ENCODE data around the gene CYB5RL. TPM values are rescaled to one million over a fixed set of nuclear protein-coding genes. Genes with fewer than 3 reads are reported as not detected.

CYB5RL gene
- total and polyA plus RNA-seq, 2 donors from 2014 or later: 3.9 to 8.1 TPM

DNA sequence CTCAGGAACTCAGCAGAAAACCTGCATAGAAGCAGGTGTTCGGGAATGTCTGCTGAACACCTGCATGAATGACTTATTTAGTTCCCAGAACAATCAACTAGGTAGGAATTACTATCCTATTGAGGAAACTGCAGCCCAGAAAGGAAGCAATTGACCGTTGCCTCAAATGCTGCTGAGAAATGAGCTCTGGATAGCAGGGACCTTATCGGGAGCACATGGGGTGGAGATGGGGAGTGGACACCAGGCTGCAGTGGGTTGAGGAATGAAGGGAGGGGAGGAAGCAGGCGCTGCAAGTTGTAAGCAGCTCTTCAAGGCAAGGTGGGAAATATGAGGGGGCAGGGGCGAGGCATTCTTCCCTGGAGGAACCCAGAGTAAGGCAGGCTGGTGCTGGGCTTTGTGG is 36.3 kb downstream of the CYB5RL start:
- H3K9me3 ChIP-seq (ENCODE audit: control insufficient read depth in 2 of 3, insufficient read depth in 1 of 3, low read length in 3 of 3): no peaks in the 10 kb centered on the region
- TF ChIP-seq, protein P1, sequence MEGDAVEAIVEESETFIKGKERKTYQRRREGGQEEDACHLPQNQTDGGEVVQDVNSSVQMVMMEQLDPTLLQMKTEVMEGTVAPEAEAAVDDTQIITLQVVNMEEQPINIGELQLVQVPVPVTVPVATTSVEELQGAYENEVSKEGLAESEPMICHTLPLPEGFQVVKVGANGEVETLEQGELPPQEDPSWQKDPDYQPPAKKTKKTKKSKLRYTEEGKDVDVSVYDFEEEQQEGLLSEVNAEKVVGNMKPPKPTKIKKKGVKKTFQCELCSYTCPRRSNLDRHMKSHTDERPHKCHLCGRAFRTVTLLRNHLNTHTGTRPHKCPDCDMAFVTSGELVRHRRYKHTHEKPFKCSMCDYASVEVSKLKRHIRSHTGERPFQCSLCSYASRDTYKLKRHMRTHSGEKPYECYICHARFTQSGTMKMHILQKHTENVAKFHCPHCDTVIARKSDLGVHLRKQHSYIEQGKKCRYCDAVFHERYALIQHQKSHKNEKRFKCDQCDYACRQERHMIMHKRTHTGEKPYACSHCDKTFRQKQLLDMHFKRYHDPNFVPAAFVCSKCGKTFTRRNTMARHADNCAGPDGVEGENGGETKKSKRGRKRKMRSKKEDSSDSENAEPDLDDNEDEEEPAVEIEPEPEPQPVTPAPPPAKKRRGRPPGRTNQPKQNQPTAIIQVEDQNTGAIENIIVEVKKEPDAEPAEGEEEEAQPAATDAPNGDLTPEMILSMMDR (IDR thresholded peaks at IDR 0.05; ENCODE audit: borderline replicate concordance, extremely low read depth, insufficient read depth): no peak
- no peaks in the 10 kb centered on the region for H3K27me3 ChIP-seq (ENCODE audit: control insufficient read depth, insufficient read depth, low read length)
- no peak overlapping the region for H3K27ac ChIP-seq (ENCODE audit: low read depth in 2 of 2, low read length in 2 of 2)
- no peaks in the 10 kb centered on the region for H3K36me3 ChIP-seq (ENCODE audit: control insufficient read depth in 2 of 3, insufficient read depth in 3 of 3, low read length in 3 of 3)
- H3K4me1 ChIP-seq (ENCODE audit: control insufficient read depth in 2 of 3, insufficient read depth in 2 of 3, low read depth in 1 of 3, low read length in 3 of 3): no peaks in the 10 kb centered on the region
- no peak overlapping the region for H3K9ac ChIP-seq (ENCODE audit: low read length in 3 of 3)
- intact Hi-C loops (cut with DNase I): no loop called here
- no peak for DNase-seq
- no peak for FAIRE-seq
- H3K4me3 ChIP-seq (ENCODE audit: low read length in 3 of 3): no peak overlapping the region

DNA sequence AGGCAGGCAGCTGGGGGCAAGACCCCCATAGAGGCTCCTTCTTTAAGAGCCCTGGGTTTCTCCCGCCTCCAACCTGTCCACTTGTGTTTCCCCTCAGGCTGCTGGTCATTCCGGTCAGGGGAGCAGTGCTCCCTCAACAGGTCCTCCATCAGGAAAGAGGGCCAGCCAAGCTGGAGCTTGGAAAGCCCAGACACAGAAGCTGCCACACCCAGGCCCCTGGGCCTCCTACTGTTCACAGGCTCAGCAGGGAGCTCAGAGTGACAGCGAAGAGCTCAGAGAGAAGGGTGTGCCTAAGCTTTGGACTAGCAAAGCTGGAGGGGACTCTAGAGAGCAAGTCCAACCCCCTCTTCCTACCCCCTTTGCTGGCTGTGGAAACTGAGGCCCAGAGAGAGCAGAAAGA is 36.8 kb downstream of the CYB5RL start:
- no peak overlapping the region for H3K27ac ChIP-seq (ENCODE audit: low read depth in 2 of 2, low read length in 2 of 2)
- H3K36me3 ChIP-seq (ENCODE audit: control insufficient read depth in 2 of 3, insufficient read depth in 3 of 3, low read length in 3 of 3): no peaks in the 10 kb centered on the region
- TF ChIP-seq, protein P1 (IDR thresholded peaks at IDR 0.05; ENCODE audit: borderline replicate concordance, extremely low read depth, insufficient read depth): no peak
- DNase-seq: no peak
- FAIRE-seq: no peak
- H3K9me3 ChIP-seq (ENCODE audit: control insufficient read depth in 2 of 3, insufficient read depth in 1 of 3, low read length in 3 of 3): no peaks in the 10 kb centered on the region
- no peaks in the 10 kb centered on the region for H3K27me3 ChIP-seq (ENCODE audit: control insufficient read depth, insufficient read depth, low read length)
- intact Hi-C loops (cut with DNase I): no loop called here
- H3K4me1 ChIP-seq (ENCODE audit: control insufficient read depth in 2 of 3, insufficient read depth in 2 of 3, low read depth in 1 of 3, low read length in 3 of 3): no peaks in the 10 kb centered on the region
- H3K4me3 ChIP-seq (ENCODE audit: low read length in 3 of 3): no peak overlapping the region
- H3K9ac ChIP-seq (ENCODE audit: low read length in 3 of 3): no peak overlapping the region

DNA sequence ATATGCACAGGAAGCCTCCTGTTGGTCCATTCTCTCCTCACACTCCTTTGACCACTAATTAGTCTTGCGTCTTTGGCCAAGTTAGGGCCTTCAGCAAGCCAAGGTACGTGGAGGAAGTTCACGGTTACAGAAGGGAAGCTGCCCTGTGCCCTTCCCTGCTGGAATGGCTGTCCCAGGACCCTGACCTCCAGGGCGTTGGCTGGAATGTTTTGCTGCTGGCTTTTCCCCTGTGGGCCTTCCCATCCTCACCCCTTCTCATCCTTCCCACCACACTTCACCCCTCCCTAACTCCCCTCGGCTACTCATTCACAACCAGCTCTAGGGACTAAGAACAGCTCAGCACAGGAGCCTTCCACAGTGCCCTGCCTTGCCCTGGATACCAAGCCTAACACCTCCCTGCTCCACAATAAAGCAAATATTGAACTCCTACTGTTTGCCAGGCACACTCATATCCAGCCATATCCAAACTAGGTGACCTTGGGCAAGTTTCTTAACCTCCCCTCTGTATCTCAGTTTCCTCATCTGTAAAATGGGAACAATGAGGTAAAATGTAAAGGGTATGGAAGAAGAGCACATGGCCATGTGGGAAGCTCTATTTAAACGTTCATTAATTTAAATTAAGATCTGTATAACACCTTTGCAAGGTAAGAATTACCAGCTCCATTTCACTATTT is 38.2 kb downstream of the CYB5RL start:
- Histone ChIP-seq H3K4me1 (ENCODE audit: control insufficient read depth in 2 of 3, insufficient read depth in 2 of 3, low read depth in 1 of 3, low read length in 3 of 3) (no peaks in the 10 kb centered on the region), H3K36me3 (ENCODE audit: control insufficient read depth in 2 of 3, insufficient read depth in 3 of 3, low read length in 3 of 3) (no peaks in the 10 kb centered on the region), H3K4me3 (ENCODE audit: low read length in 3 of 3) (no peak overlapping the region), H3K27me3 (ENCODE audit: control insufficient read depth, insufficient read depth, low read length) (no peaks in the 10 kb centered on the region), H3K27ac (ENCODE audit: low read depth in 2 of 2, low read length in 2 of 2) (no peak overlapping the region), H3K9me3 (ENCODE audit: control insufficient read depth in 2 of 3, insufficient read depth in 1 of 3, low read length in 3 of 3) (no peaks in the 10 kb centered on the region), H3K9ac (ENCODE audit: low read length in 3 of 3) (no peak overlapping the region)
- TF ChIP-seq, protein P1 (IDR thresholded peaks at IDR 0.05; ENCODE audit: borderline replicate concordance, extremely low read depth, insufficient read depth): no peak
- FAIRE-seq (no peak), DNase-seq (no peak)
- intact Hi-C loops (cut with DNase I): no loop called here

DNA sequence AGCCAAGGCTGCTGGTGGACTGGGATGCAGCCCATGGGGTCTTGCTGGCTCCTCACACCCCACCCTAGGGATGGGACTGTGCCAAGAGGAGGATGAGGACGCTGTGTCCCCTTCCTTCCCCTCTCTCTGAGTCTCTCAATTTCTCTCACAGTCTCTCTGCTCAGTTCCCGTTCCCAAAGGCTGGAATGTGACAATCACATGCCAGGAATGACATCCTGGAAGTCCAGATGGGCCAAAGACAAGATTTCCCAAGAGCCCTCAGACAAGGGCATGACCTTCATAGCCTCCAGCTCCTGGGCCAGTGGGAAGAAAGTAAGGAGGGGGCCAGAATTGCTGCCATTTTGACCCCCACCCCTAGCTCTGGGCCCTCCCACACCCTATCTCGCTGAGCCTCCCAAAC is 39.5 kb downstream of the CYB5RL start:
- intact Hi-C loops (cut with DNase I): no loop called here
- no peaks in the 10 kb centered on the region for H3K9me3 ChIP-seq (ENCODE audit: control insufficient read depth in 2 of 3, insufficient read depth in 1 of 3, low read length in 3 of 3)
- FAIRE-seq (no peak), DNase-seq (no peak)
- no peak overlapping the region for H3K27ac ChIP-seq (ENCODE audit: low read depth in 2 of 2, low read length in 2 of 2)
- no peak overlapping the region for H3K4me3 ChIP-seq (ENCODE audit: low read length in 3 of 3)
- no peaks in the 10 kb centered on the region for H3K36me3 ChIP-seq (ENCODE audit: control insufficient read depth in 2 of 3, insufficient read depth in 3 of 3, low read length in 3 of 3)
- H3K4me1 ChIP-seq (ENCODE audit: control insufficient read depth in 2 of 3, insufficient read depth in 2 of 3, low read depth in 1 of 3, low read length in 3 of 3): no peaks in the 10 kb centered on the region
- H3K9ac ChIP-seq (ENCODE audit: low read length in 3 of 3): no peak overlapping the region
- no peaks in the 10 kb centered on the region for H3K27me3 ChIP-seq (ENCODE audit: control insufficient read depth, insufficient read depth, low read length)
- TF ChIP-seq, protein P1 (IDR thresholded peaks at IDR 0.05; ENCODE audit: borderline replicate concordance, extremely low read depth, insufficient read depth): no peak

Measured in kidney (tissue), 14 donors.